GM12801 (cell line): ENCODE data around the gene CMTM6.

Experiments used
- CTCF ChIP-seq: IDR thresholded peaks from one replicate; pipeline ENCODE4 v1.5.1; 2011; ENCODE audit warnings: control low read depth; ENCODE audit not compliant: insufficient read length; ENCODE audit errors: extremely low read depth

The CMTM6 gene

GRCh38 chr3:32502118-32502945 is at the start of gene CMTM6:
Gene CMTM6, minus strand, starts transcription at chr3:32502852. Its CDS starts 107 bp downstream, at chr3:32502745.
- TF ChIP-seq CTCF, result no peak

- no peak for TF ChIP-seq CTCF
Measured at GRCh38 chr3:32552013-32552412, 49.4 kb upstream of the CMTM6 start.

DNA sequence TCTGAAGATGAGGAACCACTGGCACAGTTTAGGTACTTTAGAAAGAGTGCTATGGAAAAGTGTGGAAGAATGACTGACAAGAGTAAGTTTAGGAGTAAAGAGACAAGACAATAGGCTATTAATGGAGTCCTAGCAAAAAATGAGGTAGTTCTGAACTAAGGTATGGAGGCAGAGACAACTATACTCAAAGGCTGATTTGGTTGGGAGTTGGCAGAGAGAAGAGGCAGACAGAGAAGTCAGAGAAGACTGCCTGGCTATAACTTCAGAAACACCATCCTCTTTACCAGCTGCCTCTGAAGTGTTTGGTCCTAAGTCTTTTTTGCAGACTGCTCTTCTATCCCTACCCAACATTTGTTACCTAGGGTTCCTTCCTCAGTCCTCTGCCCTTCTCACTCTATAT is 48.8 kb upstream of the CMTM6 start:
- no peak for TF ChIP-seq CTCF

DNA sequence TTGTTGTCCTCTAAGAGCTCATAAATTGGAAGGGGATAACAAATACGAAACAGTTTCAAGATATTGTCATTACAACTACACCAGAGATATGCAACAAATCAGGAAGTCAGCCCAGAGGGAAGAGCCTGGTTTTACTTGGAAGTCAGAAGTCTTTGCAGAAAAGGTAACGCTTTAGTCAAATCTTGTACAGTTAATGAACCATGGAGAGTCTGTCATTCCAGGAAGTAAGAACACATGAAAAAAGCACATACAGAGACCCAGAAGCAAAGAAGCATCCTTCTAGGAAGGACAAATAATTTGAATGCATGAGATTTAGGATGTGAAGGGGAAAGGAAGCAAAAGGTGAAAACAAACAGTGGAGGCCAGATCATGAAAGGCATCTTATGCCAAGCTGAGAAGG is 48.4 kb upstream of the CMTM6 start:
- TF ChIP-seq CTCF, result no peak

DNA sequence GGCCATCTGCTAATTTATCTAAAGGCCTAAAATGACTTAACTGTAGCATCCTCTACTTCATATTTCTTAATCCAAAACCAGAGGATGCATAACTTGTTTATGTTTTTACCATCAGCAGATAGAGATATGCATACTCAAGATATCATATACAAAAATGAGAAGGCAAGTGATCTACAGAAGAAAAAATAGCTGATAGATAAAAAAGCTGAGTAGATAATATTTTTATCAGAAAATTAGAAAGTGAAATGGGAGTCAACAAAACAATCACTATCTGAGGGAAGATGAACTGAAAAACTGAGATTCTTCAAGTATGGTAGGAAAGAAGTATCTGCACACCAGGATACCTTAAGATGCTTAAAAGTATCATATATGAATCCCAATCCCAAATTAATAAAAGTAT is 42.7 kb upstream of the CMTM6 start:
- TF ChIP-seq CTCF, result no peak

GRCh38 chr3:32544894-32545293 is 42.2 kb upstream of the CMTM6 start:
- TF ChIP-seq CTCF, result no peak

DNA sequence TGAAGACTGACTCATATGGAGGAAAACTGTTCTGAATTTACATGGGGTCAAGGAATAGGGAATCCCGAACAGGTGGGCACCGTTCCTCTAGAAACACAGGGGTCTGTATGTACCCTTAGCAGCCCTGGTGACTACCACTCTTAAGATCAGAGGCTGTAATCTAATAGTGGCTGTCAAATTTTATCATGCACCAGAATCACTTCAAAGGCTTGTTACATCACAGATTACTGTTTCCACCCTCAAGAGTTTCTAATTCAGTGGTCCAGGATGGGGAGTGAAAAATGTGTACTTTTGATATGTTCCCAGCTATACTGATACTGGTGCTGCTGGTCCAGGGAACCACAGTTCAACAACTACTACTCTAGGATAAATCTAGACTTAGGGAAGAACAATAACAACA is 40.2 kb upstream of the CMTM6 start:
- no peak for TF ChIP-seq CTCF
